Upper lobe of right lung (tissue), 1 donor: ENCODE measurements around the gene ECT2. TPM values are rescaled to one million over a fixed set of nuclear protein-coding genes. Genes with fewer than 3 reads are reported as not detected.

ENCODE experiments used
- ATAC-seq: fragments of 200-7000 bp; cut with Tn5 transposase; one replicate; pipeline ENCODE4 v1.9.1; 2020; ENCODE audit warnings: mild to moderate bottlenecking, moderate library complexity
- DNase-seq: peaks from one replicate; pipeline ENCODE4 v3.0.0-alpha.2; 2020
- H3K27ac ChIP-seq: fragments of 200-600 bp; one replicate; pipeline ENCODE4 v1.8.0; 2022
- H3K27me3 ChIP-seq: fragments of 200-600 bp; one replicate; pipeline ENCODE4 v1.8.0; 2022; ENCODE audit warnings: mild to moderate bottlenecking
- H3K36me3 ChIP-seq: fragments of 200-600 bp; one replicate; pipeline ENCODE4 v1.8.0; 2022
- H3K4me1 ChIP-seq: fragments of 200-600 bp; one replicate; pipeline ENCODE4 v1.8.0; 2022
- H3K4me3 ChIP-seq: fragments of 200-600 bp; one replicate; pipeline ENCODE4 v1.8.0; 2022; ENCODE audit warnings: mild to moderate bottlenecking
- H3K9me3 ChIP-seq: fragments of 200-600 bp; one replicate; pipeline ENCODE4 v1.8.0; 2022
- CTCF ChIP-seq: fragments of 200-600 bp; IDR thresholded peaks from one replicate; pipeline ENCODE4 v1.8.0; 2022; ENCODE audit warnings: antibody characterized with exemption
- intact Hi-C: fragments of 100-400 bp; cut with DNase I; formaldehyde crosslinking; loops from one replicate; pipeline ENCODE4 v1.11.0; 2022
- total RNA-seq: library from RNA; stranded (reverse); fragmentation: NEBNext Ultra II Directional; extraction: Animal tissue kit (Norgen Biotek cat#: 25700); gene quantifications from one replicate; pipeline ENCODE4 v1.2.1, GENCODE V29; 2021
- donor health status: DM: no; HTN: yes; CAD: no; lungs with severe emphysema.

The ECT2 gene
- total RNA-seq, 1 donor from 2014 or later: 12.2 TPM

GRCh38 chr3:172846103-172846561, 95.6 kb downstream of the ECT2 start:
- DNase-seq: no peak
- ATAC-seq: no peak
- Histone ChIP-seq H3K36me3 (no peaks in the 10 kb centered on the region), H3K27me3 (no peaks in the 10 kb centered on the region), H3K4me3 (no peak overlapping the region), H3K9me3 (no peaks in the 10 kb centered on the region), H3K4me1 (no peaks in the 10 kb centered on the region), H3K27ac (no peak overlapping the region)
- no peak for TF ChIP-seq CTCF
- intact Hi-C loops: no loop called here

GRCh38 chr3:172846706-172847105, 96.2 kb downstream of the ECT2 start:
- no peak for ATAC-seq
- H3K27ac ChIP-seq: no peak overlapping the region
- no peak for TF ChIP-seq CTCF
- H3K9me3 ChIP-seq: no peaks in the 10 kb centered on the region
- no peaks in the 10 kb centered on the region for H3K4me1 ChIP-seq
- H3K36me3 ChIP-seq: no peaks in the 10 kb centered on the region
- no peak overlapping the region for H3K4me3 ChIP-seq
- H3K27me3 ChIP-seq: no peaks in the 10 kb centered on the region
- no peak for DNase-seq
- intact Hi-C loops: no loop called here

GRCh38 chr3:172847292-172847691, 96.8 kb downstream of the ECT2 start:
- Histone ChIP-seq H3K9me3 (no peaks in the 10 kb centered on the region), H3K27ac (no peak overlapping the region), H3K27me3 (no peaks in the 10 kb centered on the region), H3K4me1 (no peaks in the 10 kb centered on the region), H3K4me3 (no peak overlapping the region), H3K36me3 (no peaks in the 10 kb centered on the region)
- ATAC-seq: no peak
- intact Hi-C loops: no loop called here
- no peak for DNase-seq
- no peak for TF ChIP-seq CTCF

GRCh38 chr3:172848910-172849309, 98.4 kb downstream of the ECT2 start:
- DNase-seq: no peak
- intact Hi-C loops: no loop called here

GRCh38 chr3:172853005-172853404, 102.5 kb downstream of the ECT2 start:
- DNase-seq: no peak
- Histone ChIP-seq H3K27me3 (no peaks in the 10 kb centered on the region), H3K4me3 (no peak overlapping the region), H3K4me1 (no peaks in the 10 kb centered on the region), H3K27ac (no peak overlapping the region), H3K36me3 (no peaks in the 10 kb centered on the region), H3K9me3 (no peaks in the 10 kb centered on the region)
- no peak for ATAC-seq
- TF ChIP-seq CTCF: no peak
- intact Hi-C loops: no loop called here

More at GRCh38 chr3:172848910-172849309, 98.4 kb downstream of the ECT2 start:
- no peak for ATAC-seq
- Histone ChIP-seq H3K9me3 (no peaks in the 10 kb centered on the region), H3K27ac (no peak overlapping the region), H3K36me3 (no peaks in the 10 kb centered on the region), H3K4me3 (no peak overlapping the region), H3K4me1 (no peaks in the 10 kb centered on the region), H3K27me3 (no peaks in the 10 kb centered on the region)
- no peak for TF ChIP-seq CTCF
